Stimulated activated CD8-positive, alpha-beta memory T cell treated with anti-CD3 and anti-CD28 coated beads, Interleukin-7, amount 100 ng/mL, for 48 hours (primary cell): ENCODE data around the gene FARP2.

Experiments
- DNase-seq, 2 donors: peaks; one replicate each; pipeline ENCODE4 v3.0.0-alpha.2; 2020; ENCODE audit warnings: low read depth in 1 of 2; ENCODE audit errors: extremely low read depth in 1 of 2

Gene FARP2

DNA sequence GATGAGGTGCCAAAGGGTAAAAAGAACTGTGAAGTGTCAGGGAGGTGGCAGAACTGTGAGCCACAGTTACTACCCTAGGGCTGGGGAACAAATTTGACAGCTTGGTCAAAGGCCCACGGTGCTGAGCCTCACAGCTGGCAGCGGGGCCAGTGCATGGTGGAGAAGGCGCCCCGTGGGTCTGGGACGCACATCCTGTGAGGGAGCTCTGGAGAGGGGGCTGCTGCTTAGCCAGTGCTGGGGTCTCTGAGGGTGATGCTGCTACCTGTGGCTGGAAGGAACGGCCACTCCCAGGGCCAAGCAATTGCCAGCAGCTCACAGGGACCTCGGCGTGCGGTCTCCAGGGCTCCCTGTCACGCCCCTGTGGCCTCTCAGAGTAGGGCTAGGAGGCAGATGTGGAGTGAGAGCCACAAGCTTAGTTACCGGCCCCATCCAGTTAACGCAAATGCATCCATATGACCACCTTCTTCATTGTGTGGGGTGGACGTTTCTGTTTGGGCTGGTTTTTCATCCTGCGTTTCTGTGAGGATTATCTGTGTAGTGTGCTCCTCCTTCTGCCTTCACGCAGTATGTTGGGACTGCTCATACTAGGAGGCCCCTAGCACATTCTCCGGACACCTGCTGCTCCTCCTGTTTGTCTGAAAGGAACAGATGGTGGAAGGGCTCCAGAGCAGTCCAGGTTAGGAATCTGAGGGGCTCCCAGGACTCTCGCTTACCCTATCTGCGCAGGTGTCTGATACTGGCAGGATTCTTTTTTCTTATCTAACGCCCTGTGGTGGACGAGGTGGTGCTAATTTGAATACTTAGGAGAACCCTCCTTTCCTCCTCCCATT is 126.3 kb downstream of the FARP2 start:
- DNase-seq = no peak

DNA sequence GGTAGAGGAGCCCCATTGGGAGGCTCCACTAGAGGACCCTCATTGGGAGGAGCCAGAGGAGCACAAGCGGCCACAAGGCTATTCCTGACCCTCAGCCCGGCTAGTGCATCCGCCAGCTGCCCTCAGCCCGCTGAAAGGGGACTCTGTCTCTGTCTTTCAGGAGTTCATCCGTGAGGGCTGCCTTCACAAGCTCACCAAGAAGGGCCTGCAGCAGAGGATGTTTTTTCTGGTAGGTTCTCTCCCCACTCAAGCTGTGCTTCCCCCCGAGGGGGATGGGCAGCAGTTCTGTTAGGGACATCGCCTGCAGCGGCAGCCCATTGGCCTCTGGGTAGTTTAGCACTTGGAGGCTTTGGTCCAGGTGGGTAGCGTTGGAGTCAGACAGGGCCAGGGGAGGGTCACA is 127.2 kb downstream of the FARP2 start:
- no peak for DNase-seq

GRCh38 chr2:241485172-241485911 is 129.3 kb downstream of the FARP2 start:
- DNase-seq = no peak

GRCh38 chr2:241489088-241489487 is 133.0 kb downstream of the FARP2 start:
- DNase-seq = no peak

GRCh38 chr2:241489733-241490680 is 133.9 kb downstream of the FARP2 start:
- DNase-seq = no peak

DNA sequence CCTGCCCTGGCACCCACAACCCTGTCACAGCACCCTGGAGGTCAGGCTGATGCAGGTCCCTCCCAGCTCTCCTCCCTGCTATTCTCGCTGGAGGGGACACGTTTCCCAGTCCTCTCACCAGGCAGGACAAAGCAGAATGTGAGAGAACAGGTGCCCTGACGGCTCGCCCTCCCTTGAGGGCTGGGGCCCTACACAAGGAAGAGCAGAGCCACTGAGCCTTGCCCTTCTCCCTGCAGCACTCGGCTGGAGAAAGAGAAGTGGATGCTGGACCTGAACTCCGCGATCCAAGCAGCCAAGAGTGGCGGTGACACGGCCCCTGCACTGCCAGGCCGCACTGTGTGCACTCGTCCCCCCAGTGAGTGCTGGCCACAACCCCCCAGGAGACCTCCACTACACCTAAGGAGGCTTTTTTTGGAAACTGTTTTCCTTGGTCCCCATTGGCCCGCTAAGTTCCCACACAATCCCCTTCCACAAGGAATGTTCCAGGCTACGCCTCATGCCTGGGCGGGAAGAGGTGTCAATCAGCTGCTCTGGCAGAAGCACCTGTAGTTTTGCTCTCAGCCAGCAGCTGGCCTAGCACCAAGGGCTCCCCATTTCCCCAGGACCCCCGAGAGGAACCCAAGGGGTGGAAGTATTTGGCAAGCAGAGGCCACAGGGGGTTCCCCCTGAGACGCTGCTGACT is 134.9 kb downstream of the FARP2 start:
- no peak for DNase-seq

DNA sequence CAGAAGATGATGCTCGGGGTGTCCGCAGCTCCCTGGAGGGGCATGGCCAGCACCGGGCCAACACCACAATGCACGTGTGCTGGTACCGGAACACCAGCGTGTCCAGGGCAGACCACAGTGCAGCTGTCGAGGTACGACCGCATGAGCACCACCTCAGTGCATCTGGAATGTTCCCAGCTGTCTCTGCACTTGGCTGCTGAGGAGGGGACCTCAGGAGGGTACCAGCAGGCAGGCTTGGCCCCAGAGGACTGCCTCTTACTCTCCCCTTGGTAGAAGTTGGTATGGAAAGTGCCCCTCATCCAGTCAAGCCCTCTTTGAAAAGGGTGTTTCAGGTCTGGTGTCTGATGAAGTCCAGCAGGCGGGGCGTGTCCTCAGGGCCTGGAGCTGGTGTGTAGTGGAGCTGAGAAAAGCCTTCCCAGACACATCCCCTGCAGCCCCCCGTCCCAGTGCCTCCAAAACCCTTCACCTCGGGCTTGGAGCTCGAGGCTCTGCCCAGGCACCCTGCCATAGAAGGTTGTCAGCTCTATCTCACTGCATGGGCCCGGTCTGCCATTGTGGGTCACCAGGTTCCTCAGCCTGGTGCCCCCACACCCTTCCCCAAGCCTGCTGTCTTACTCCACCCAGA is 135.6 kb downstream of the FARP2 start:
- no peak for DNase-seq

DNA sequence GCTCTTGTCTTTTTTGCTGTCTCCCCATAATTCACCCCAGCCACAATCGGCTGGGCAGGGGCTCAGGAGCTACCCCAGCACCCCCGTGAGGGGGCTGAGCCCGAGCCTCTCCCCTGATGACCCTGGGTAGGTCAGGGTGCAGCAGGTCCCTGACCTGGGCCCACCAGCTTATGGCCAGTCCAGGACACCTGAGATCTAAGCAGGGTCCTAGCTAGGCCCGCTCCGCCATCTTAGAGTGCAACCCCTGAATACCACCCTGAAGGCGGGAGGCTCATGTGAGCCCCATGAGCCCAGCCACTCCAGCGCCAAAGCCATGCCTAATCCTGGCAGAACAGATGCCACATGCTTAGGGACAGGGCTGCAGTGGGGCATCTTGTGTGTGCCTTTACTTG is 136.1 kb downstream of the FARP2 start:
- DNase-seq = no peak

DNA sequence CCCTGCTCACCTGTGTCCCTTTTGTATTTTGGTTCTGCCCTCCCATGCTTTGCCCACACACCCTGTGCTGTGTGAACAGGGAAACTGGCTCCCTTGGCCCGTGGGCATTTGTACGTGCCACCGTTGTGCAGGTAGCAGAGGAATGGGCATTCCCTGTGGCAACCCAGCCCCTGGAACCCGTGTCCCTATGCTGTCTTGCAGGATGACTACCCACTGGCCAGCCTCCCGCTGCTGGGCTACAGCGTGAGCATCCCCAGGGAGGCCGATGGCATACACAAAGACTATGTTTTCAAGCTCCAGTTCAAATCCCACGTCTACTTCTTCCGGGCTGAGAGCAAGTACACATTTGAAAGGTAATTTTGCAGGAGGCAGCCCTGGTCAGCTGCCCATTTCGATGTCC is 137.0 kb downstream of the FARP2 start:
- no peak for DNase-seq

- no peak for DNase-seq
Measured at GRCh38 chr2:241494311-241494908, 138.3 kb downstream of the FARP2 start.

DNA sequence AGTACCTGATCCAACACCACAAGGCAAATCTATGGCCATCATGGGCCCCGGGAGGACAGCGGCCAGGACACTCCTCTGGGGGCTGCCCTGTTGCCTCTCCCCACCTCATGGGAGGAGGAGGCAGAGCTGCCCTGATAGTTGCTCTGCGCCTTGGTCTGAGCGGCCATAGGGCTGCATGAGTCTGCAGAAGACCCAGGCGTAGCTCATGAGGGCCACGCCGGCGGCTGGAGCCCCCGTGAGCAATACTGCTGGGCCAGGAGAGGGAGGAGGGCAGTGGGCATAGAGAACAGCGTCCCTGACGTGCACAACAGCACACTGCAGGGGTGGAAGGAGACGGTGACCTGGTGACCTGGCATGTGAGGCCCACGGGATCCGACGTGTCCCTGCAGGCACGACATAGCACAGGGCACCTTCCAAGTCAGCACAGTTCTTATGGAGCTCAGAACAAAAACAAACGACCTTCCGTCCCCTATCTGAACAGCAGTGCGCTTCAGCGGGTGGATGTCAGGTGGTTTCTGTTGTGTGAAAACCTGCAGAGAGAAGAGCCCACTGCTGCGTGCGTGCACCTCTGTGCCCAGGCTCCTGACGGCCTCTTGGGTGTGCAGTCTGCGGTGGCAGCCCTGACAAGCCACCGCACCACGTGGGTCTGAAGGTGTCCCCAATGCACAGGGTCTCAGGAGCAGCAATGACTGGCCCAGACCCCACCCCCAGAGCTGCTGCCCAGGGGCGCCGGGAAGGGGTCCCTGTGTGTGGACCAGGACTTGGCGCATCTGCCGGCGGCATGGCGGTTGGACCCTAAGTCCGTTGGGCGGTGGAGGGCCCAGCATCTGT is 139.3 kb downstream of the FARP2 start:
- no peak for DNase-seq

GRCh38 chr2:241496003-241496707 is 140.1 kb downstream of the FARP2 start:
- no peak for DNase-seq

DNA sequence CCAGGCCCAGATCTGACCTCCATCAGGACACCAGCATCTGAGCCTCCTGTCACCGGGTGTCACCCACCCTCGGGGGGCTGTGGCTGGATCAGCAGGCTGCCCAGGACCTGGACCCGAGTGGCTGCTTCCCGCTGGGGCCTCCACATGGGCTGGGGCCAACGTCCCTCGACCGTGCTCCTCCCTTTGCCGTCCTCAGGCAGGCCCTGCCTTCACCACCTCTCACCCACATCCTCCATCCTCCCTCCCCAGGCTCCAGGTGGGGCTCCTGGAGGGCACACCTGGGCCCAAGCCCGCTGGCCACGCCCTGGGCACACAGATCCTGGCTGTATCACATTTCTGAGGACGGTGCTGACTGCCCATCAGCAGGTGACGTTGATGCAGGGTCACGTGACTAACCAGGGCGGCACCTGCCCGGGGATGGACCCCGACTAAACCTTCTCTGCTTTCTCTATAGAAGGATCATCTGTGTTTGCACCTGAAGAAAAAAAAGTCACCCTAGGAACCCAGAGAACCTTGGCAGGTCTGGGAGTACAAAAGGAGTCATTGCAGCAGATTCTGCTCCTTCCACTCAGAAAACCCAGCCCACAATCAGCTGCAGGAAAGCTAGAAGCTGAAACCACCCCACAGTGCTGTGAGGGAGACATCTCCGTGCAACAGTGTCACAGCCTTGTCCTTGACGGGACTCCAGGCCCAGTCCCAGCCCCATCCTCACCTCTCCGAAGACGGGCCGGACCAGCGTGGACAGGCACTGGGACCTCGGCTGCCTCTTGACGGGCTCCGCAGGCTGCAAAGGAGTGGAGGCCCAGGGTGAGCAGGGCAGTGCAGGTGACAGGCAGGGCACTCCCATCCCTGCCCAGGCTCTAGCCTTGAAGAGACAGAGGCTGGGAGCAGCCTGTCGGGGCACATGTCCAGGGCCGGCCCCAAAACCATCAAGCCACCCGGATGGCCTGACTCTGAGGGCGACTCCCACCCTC is 141.1 kb downstream of the FARP2 start:
- DNase-seq = no peak

DNA sequence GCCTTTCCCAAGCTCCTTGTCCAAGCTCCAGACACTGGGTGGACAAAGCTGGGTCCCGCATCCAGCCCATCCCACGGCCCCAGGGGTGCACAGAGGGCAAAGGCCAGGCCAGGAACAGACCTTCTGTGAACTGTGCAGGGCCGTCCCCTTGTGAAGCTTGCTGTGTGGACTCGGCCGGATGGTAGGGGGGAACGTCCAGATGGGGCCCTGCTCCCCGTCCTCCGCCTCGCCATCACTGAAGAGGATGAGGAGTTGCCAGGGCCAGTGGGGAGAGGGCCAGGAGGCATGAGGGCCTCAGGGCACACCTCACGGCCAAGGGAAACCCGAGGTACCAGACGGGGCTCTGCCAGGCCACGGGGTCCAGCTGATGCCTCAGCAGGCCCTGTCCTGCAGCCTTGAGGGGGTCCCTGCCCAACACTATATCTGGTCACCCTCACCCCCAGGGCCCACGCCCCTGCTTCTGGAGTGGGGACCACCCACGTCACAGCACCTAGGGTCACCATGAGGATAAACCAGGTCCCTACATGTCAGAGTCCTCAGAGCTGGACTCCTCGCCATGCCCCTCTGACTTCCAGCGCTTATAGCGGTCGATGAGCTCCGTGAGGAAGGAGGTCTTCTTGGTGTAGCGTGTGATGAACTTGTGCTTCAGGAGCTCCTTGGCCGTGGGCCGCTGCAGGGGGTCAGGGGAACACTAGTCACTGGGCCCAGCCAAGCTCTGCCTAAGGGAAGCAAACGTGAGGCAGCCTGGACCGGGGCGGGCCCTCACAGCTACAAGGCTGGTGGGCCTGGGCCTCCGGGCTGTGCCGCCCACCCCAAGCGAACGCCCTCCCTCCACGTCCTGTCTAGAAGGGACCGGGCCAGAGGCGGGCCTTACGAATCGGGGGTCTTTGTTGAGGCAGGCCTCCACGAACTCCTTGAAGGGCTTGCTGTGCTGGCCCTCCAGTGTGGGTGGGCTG is 142.3 kb downstream of the FARP2 start:
- no peak for DNase-seq

GRCh38 chr2:241499146-241499965 is 143.3 kb downstream of the FARP2 start:
- DNase-seq = no peak
